WTC11 (cell line): ENCODE results near the gene GABRB1. TPM values are rescaled to one million over a fixed set of nuclear protein-coding genes. Genes with fewer than 3 reads are reported as not detected.

ENCODE experiments used
- ATAC-seq: fragments of 200-7000 bp; cut with Tn5 transposase; 2 replicates; pipeline ENCODE4 v1.10.0; 2021; ENCODE audit warnings: mild to moderate bottlenecking, moderate library complexity
- CTCF ChIA-PET: fragments of 300-600 bp; sonication (Branson Sonifier 250); formaldehyde crosslinking; loops from one replicate; lab custom pipeline; 2021; ENCODE audit warnings: antibody characterized with exemption; lab: Charles Lee
- POLR2A ChIA-PET: fragments of 350-600 bp; sonication (Branson Sonifier 250); formaldehyde crosslinking; loops from one replicate; lab custom pipeline; 2021; ENCODE audit warnings: antibody characterized with exemption; lab: Charles Lee
- DNase-seq: peaks from one replicate; pipeline ENCODE4 v3.0.0; 2021; ENCODE audit warnings: low spot score
- H3K27ac Mint-ChIP-seq: 2 replicates; pipeline ENCODE4 v1.8.0; 2021; ENCODE audit warnings: mixed read lengths
- H3K27me3 Mint-ChIP-seq: 2 replicates; pipeline ENCODE4 v1.8.0; 2021; ENCODE audit warnings: low read depth, mild to moderate bottlenecking, moderate library complexity, mixed read lengths
- H3K36me3 Mint-ChIP-seq: 2 replicates; pipeline ENCODE4 v1.8.0; 2021; ENCODE audit warnings: mixed read lengths
- H3K4me1 Mint-ChIP-seq: 2 replicates; pipeline ENCODE4 v1.8.0; 2022; ENCODE audit warnings: mixed read lengths
- H3K4me3 Mint-ChIP-seq: 2 replicates; pipeline ENCODE4 v1.8.0; 2021; ENCODE audit warnings: mild to moderate bottlenecking, moderate library complexity, mixed read lengths
- H3K9me3 Mint-ChIP-seq: 2 replicates; pipeline ENCODE4 v1.8.0; 2021; ENCODE audit warnings: mixed read lengths
- EMX1 ChIP-seq: fragments of 250-450 bp; sonication (Bioruptor Pico); IDR thresholded peaks from 2 replicates; pipeline ENCODE4 v1.8.0; 2021; ENCODE audit warnings: mild to moderate bottlenecking
- ERG ChIP-seq: fragments of 250-450 bp; sonication (Bioruptor Pico); IDR thresholded peaks from 2 replicates; pipeline ENCODE4 v1.8.0; 2021; ENCODE audit warnings: mild to moderate bottlenecking
- ESRRA ChIP-seq: sonication (generic); formaldehyde crosslinking; IDR thresholded peaks from 2 replicates; pipeline ENCODE4 v1.8.1; 2022; ENCODE audit warnings: mild to moderate bottlenecking, missing genetic modification reagents, borderline replicate concordance
- JAZF1 ChIP-seq: fragments of 250-450 bp; sonication (Bioruptor Pico); IDR thresholded peaks from 2 replicates; pipeline ENCODE4 v1.9.0; 2021; ENCODE audit warnings: moderate library complexity, mild to moderate bottlenecking, inconsistent platforms
- KAT7 ChIP-seq: sonication (generic); formaldehyde crosslinking; IDR thresholded peaks from 2 replicates; pipeline ENCODE4 v1.8.1; 2023; ENCODE audit warnings: missing genetic modification reagents, mild to moderate bottlenecking, borderline replicate concordance
- PRRX2 ChIP-seq: fragments of 250-450 bp; sonication (Bioruptor Pico); IDR thresholded peaks from 2 replicates; pipeline ENCODE4 v1.8.0; 2021; ENCODE audit warnings: mild to moderate bottlenecking
- SMAD3 ChIP-seq: sonication (generic); formaldehyde crosslinking; IDR thresholded peaks from 2 replicates; pipeline ENCODE4 v1.8.0; 2022; ENCODE audit warnings: missing genetic modification reagents, mild to moderate bottlenecking, borderline replicate concordance
- ZNF281 ChIP-seq: sonication (generic); formaldehyde crosslinking; IDR thresholded peaks from 2 replicates; pipeline ENCODE4 v1.8.0; 2023; ENCODE audit warnings: mild to moderate bottlenecking, missing genetic modification reagents
- ZNF396 ChIP-seq: fragments of 250-450 bp; sonication (Bioruptor Pico); IDR thresholded peaks from 2 replicates; pipeline ENCODE4 v1.8.0; 2021; ENCODE audit warnings: mild to moderate bottlenecking, moderate library complexity, borderline replicate concordance
- total RNA-seq: library from RNA; stranded (reverse); gene quantifications from 3 replicates; pipeline ENCODE4 v1.2.3, GENCODE V29; 2021
- TF ChIP-seq, protein P1 (sequence below): sonication (generic); formaldehyde crosslinking; IDR thresholded peaks from 2 replicates; pipeline ENCODE4 v1.8.0; 2023; ENCODE audit warnings: missing genetic modification reagents
- TF ChIP-seq, protein P2 (sequence below): sonication (generic); formaldehyde crosslinking; IDR thresholded peaks from 2 replicates; pipeline ENCODE4 v1.8.1; 2022; ENCODE audit warnings: mild to moderate bottlenecking, missing genetic modification reagents, moderate library complexity, borderline replicate concordance
- TF ChIP-seq, protein P3 (sequence below): fragments of 250-450 bp; sonication (Bioruptor Pico); IDR thresholded peaks from 2 replicates; pipeline ENCODE4 v1.9.0; 2021; ENCODE audit warnings: mild to moderate bottlenecking
- TF ChIP-seq, protein P4 (sequence below): sonication (generic); formaldehyde crosslinking; IDR thresholded peaks from 2 replicates; pipeline ENCODE4 v1.8.0; 2022; ENCODE audit warnings: mild to moderate bottlenecking, missing genetic modification reagents

The GABRB1 gene
- total RNA-seq, 1 experiment from 2014 or later, result 0.66 TPM

DNA sequence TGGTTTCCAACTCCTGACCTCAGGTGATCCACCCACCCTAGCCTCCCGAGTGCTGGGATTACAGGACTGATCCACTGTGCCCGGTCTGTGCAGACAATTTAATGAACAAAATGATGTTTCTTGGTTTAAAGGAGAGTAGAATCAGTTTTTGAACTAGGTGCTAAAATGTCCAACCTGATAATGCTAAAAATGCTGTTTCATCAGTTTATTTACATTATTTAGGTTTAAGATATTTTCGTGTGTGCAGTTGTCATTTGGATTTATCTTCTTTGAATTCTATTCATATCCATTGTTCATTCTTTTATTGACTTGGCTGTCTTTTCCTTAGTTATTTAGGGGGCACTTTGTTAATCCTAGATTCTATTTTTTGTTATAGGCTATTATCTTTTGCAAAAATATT is 18.0 kb upstream of the GABRB1 start:
- DNase-seq (no peak), ATAC-seq (no peak)

More for the DNA sequence above, 18.0 kb upstream of the GABRB1 start:
- ChIA-PET CTCF (no interaction called here), POLR2A (no interaction called here)
- Mint-ChIP-seq H3K4me3 (no peak overlapping the region), H3K9me3 (peaks cover 5% of the 10 kb centered on the region; the same call in 1 of the 2 replicates), H3K27ac (no peak overlapping the region), H3K36me3 (no peaks in the 10 kb centered on the region), H3K4me1 (peaks cover 7% of the 10 kb centered on the region), H3K27me3 (no peaks in the 10 kb centered on the region; the same call in 1 of the 2 replicates)
- TF ChIP-seq JAZF1 (no peak), SMAD3 (CRISPR knock-in tag) (no peak), PRRX2 (CRISPR knock-in tag) (no peak), ESRRA (no peak), ERG (CRISPR knock-in tag) (no peak), ZNF396 (CRISPR knock-in tag) (no peak), ZNF281 (CRISPR knock-in tag) (no peak), EMX1 (no peak), KAT7 (no peak)
- TF ChIP-seq, protein P1, sequence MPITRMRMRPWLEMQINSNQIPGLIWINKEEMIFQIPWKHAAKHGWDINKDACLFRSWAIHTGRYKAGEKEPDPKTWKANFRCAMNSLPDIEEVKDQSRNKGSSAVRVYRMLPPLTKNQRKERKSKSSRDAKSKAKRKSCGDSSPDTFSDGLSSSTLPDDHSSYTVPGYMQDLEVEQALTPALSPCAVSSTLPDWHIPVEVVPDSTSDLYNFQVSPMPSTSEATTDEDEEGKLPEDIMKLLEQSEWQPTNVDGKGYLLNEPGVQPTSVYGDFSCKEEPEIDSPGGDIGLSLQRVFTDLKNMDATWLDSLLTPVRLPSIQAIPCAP (CRISPR knock-in tag), result no peak
- TF ChIP-seq, protein P2, sequence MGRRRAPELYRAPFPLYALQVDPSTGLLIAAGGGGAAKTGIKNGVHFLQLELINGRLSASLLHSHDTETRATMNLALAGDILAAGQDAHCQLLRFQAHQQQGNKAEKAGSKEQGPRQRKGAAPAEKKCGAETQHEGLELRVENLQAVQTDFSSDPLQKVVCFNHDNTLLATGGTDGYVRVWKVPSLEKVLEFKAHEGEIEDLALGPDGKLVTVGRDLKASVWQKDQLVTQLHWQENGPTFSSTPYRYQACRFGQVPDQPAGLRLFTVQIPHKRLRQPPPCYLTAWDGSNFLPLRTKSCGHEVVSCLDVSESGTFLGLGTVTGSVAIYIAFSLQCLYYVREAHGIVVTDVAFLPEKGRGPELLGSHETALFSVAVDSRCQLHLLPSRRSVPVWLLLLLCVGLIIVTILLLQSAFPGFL, result no peak
- TF ChIP-seq, protein P3, sequence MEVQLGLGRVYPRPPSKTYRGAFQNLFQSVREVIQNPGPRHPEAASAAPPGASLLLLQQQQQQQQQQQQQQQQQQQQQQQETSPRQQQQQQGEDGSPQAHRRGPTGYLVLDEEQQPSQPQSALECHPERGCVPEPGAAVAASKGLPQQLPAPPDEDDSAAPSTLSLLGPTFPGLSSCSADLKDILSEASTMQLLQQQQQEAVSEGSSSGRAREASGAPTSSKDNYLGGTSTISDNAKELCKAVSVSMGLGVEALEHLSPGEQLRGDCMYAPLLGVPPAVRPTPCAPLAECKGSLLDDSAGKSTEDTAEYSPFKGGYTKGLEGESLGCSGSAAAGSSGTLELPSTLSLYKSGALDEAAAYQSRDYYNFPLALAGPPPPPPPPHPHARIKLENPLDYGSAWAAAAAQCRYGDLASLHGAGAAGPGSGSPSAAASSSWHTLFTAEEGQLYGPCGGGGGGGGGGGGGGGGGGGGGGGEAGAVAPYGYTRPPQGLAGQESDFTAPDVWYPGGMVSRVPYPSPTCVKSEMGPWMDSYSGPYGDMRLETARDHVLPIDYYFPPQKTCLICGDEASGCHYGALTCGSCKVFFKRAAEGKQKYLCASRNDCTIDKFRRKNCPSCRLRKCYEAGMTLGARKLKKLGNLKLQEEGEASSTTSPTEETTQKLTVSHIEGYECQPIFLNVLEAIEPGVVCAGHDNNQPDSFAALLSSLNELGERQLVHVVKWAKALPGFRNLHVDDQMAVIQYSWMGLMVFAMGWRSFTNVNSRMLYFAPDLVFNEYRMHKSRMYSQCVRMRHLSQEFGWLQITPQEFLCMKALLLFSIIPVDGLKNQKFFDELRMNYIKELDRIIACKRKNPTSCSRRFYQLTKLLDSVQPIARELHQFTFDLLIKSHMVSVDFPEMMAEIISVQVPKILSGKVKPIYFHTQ (CRISPR knock-in tag), result no peak
- TF ChIP-seq, protein P4, sequence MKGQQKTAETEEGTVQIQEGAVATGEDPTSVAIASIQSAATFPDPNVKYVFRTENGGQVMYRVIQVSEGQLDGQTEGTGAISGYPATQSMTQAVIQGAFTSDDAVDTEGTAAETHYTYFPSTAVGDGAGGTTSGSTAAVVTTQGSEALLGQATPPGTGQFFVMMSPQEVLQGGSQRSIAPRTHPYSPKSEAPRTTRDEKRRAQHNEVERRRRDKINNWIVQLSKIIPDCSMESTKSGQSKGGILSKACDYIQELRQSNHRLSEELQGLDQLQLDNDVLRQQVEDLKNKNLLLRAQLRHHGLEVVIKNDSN (CRISPR knock-in tag), result no peak
